Hepatocyte (in vitro differentiated cells): ENCODE measurements around the gene LIPJ.

Experiments
- EZH2phosphoT487 ChIP-seq: fragments of 200-600 bp; sonication (generic); IDR thresholded peaks from one replicate; pipeline ENCODE4 v1.6.1; 2018; ENCODE audit warnings: antibody characterized with exemption, mild to moderate bottlenecking, low read depth, moderate library complexity; ENCODE audit not compliant: unreplicated experiment, severe bottlenecking
- TF ChIP-seq, protein P1 (sequence below): fragments of 200-600 bp; sonication (generic); IDR thresholded peaks from 2 replicates; pipeline ENCODE4 v1.5.1; 2016; ENCODE audit warnings: antibody characterized with exemption, mild to moderate bottlenecking; ENCODE audit not compliant: poor library complexity

DNA sequence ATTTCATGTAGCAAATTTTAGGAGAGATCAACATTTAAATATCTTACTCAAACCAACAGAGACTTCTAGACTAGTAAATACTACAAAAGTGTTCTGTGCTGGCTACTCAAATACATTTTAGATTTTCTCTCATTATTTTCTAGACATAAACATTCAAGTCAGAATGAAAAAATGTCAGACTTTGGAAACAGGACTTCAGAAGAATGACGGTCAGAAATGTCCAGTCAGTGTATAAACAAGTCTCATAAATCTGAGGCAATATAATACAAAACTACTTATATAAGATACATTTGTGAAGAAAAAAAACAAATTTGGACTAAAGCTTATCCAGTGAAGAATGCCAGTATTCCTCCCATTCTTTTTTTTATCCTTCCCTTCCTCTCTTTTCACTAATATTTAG lies 29.3 kb upstream of the LIPJ start:
- TF ChIP-seq, protein P1, sequence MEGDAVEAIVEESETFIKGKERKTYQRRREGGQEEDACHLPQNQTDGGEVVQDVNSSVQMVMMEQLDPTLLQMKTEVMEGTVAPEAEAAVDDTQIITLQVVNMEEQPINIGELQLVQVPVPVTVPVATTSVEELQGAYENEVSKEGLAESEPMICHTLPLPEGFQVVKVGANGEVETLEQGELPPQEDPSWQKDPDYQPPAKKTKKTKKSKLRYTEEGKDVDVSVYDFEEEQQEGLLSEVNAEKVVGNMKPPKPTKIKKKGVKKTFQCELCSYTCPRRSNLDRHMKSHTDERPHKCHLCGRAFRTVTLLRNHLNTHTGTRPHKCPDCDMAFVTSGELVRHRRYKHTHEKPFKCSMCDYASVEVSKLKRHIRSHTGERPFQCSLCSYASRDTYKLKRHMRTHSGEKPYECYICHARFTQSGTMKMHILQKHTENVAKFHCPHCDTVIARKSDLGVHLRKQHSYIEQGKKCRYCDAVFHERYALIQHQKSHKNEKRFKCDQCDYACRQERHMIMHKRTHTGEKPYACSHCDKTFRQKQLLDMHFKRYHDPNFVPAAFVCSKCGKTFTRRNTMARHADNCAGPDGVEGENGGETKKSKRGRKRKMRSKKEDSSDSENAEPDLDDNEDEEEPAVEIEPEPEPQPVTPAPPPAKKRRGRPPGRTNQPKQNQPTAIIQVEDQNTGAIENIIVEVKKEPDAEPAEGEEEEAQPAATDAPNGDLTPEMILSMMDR = no peak
- TF ChIP-seq EZH2phosphoT487 = no peak
